NT2/D1 (cell line): ENCODE measurements around the gene KCNJ4.
"Not testable (repeated sequence)": the region's sequence is repeated elsewhere in the genome, so short reads cannot be mapped to it uniquely, and the experiment has no call there.

Experiments
- SUZ12 ChIP-seq: IDR thresholded peaks from 2 replicates; pipeline ENCODE4 v1.6.1; 2011; ENCODE audit not compliant: insufficient read length, insufficient read depth; ENCODE audit errors: extremely low read depth
- YY1 ChIP-seq: IDR thresholded peaks from 2 replicates; pipeline ENCODE4 v1.6.1; 2011; ENCODE audit not compliant: insufficient read length, insufficient read depth

DNA sequence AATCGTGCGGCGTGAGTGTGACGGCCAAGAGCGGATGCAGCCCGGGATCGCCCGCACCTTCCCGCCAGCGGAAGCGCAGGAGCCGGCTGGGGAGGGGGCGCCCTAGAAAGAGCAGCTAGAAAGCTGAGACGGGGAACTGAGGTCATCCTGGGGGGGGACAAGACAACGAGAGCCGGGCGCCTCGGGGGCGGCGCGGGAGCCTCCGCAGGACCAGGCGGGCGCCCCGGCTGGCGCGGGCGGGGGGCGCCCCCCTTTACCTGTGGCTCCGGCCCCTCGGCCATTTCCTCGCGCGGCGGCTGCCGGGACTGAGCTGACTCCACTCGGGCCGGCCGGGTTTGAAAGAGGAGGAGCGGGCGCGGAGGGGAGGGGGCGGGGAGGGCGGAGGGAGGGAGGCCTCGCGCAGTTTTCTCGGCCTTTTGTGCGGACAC is 56.8 kb downstream of the KCNJ4 start:
- not testable (repeated sequence) for TF ChIP-seq YY1, SUZ12
